GM12801 (cell line): ENCODE data around the gene HTT.

ENCODE experiments used
- TF ChIP-seq, protein P1 (sequence below): IDR thresholded peaks from one replicate; pipeline ENCODE4 v1.5.1; 2011; ENCODE audit warnings: control low read depth; ENCODE audit not compliant: insufficient read length; ENCODE audit errors: extremely low read depth

HTT gene

DNA sequence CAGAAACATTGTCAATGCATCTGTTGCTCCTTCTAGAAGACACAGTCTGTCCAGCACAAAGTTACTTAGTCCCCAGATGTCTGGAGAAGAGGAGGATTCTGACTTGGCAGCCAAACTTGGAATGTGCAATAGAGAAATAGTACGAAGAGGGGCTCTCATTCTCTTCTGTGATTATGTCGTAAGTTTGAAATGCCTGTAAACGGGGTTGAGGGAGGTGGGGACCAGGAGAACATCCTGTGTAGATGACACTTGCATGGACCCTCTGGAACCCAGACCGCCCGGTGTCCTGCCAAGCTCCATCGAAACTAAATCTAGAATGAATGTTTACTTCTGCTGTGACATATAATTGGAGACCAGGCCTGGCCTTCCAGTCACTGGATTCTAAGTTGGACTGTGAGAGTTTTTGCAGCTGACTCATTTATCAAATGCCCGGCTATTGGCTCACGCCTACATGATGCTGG is 129.5 kb downstream of the HTT start:
- TF ChIP-seq, protein P1, sequence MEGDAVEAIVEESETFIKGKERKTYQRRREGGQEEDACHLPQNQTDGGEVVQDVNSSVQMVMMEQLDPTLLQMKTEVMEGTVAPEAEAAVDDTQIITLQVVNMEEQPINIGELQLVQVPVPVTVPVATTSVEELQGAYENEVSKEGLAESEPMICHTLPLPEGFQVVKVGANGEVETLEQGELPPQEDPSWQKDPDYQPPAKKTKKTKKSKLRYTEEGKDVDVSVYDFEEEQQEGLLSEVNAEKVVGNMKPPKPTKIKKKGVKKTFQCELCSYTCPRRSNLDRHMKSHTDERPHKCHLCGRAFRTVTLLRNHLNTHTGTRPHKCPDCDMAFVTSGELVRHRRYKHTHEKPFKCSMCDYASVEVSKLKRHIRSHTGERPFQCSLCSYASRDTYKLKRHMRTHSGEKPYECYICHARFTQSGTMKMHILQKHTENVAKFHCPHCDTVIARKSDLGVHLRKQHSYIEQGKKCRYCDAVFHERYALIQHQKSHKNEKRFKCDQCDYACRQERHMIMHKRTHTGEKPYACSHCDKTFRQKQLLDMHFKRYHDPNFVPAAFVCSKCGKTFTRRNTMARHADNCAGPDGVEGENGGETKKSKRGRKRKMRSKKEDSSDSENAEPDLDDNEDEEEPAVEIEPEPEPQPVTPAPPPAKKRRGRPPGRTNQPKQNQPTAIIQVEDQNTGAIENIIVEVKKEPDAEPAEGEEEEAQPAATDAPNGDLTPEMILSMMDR, result no peak

DNA sequence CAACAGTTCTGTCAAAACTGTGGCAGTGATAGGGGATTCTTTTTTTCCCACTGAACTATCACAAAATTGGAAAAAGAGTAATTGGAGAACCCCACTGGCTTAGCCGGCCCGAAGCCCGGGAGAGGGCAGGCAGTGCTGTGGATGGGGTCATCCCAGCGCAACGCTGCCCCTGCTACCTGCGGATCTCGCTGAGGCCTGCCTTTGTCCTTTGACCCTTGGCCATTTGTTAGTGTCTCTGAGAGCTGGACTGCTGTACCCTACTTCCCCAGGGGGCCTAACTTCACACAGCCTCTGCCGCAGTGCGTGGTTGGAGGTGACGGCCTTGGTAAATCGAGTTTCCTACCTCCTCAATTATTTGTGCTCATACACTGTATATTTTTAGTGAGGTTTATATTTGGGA is 131.5 kb downstream of the HTT start:
- TF ChIP-seq, protein P1, result no peak

DNA sequence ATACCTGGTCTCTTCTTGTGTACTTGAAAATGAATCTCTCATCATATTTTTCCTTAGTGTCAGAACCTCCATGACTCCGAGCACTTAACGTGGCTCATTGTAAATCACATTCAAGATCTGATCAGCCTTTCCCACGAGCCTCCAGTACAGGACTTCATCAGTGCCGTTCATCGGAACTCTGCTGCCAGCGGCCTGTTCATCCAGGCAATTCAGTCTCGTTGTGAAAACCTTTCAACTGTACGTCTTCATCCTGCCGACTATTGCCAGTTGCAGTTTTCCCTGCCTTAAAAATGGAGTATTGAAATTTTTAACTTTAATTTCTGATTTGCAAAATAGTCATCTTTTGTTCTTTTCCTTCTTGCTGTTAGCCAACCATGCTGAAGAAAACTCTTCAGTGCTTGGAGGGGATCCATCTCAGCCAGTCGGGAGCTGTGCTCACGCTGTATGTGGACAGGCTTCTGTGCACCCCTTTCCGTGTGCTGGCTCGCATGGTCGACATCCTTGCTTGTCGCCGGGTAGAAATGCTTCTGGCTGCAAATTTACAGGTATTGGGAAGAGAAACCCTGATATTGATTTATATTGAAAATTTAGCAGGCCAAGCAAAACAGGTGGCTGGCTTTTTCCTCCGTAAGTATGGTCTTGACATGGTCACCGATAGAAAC is 132.1 kb downstream of the HTT start:
- TF ChIP-seq, protein P1, result no peak

DNA sequence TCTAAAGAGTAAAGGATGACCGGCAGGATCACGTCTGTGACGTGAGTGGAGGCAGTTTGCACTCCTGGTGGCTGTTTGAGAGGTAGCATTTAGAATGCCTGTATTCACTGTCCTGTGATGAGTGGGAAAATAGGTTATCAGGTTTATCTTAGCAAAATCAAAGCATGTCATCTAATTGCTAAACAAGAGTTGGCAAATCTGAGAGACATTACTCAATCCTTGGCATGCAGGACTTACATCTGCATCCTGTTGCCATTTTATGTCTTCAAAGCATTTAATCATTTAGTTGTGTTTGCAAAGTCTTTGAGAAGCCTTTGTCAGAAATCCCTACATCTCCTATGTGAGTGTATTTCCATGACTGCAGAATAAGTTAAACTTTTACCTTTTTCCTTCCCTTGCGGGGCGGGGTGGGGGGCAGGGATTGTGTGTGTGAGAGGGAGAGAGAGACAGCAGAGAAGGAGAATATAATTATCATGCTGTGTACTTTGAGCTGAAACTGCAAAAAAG is 133.1 kb downstream of the HTT start:
- TF ChIP-seq, protein P1, result no peak

DNA sequence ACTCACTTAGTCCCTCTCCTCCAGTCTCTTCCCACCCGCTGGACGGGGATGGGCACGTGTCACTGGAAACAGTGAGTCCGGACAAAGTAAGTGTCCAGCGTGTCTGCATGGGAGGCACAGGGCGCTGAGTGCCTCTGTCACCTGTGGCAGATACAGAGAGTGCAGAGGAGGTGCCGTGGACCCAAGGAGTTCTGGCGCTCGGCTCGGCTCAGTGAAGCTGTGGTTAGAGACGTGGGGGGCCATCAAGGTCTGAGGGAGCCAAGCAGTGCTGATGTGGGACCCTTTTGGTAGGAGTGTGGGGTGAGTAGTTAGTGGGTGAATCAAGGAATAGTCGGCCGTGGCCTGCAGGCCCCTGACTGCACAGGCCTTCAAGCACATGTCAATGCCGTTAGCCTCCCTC is 134.3 kb downstream of the HTT start:
- TF ChIP-seq, protein P1, result no peak

DNA sequence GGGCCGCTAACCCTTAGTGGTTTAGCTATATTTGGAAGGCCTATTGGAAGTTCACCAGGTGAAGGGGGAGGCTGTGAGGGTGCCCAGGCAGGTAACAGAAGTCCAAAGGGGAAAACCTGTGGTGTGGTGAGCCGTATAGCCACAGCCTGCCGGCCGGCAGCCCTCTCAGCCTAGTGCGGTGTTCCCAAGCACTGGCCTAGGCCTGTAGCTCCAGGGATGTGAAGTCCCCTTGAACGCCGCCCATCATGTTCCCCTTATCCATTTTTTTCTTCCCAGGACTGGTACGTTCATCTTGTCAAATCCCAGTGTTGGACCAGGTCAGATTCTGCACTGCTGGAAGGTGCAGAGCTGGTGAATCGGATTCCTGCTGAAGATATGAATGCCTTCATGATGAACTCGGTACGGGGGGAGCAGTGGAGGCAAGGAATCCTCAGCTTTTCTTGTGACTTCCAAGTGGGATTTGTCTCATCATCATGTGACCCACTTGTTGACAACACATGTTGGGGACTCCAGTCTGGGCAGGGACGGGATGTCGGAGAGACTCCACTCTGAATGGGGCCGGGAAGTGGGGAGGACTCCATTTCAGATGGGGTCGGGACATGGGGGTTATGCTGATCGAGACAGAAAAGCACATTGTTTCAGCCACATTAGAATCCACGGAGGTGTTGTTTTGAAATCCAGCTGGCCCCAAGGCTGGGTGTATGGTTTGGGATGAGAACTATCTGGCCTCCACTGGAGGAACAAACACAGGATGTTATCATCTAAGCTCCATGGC is 135.3 kb downstream of the HTT start:
- TF ChIP-seq, protein P1, result no peak

DNA sequence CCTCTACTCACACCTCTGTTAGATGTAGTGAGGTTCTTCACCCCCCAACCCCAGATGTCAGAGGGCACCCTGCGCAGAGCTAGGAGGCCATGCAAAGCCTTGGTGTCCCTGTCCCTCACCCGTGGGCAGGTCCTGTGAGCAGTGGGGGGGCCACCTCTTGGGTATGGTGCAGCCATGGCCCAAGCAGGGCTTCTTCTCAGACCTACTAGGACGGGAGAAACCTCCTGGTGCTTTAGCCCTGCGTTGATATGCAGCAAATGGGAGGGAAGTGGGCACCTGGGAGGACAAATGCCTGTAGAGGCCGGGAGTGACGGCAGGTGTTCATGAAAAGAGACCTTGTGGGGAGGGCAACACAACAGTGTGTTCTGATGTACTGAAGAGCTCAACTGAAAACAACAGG is 136.0 kb downstream of the HTT start:
- TF ChIP-seq, protein P1, result no peak
